Measurements from ENCODE around the gene FOXP4.

FOXP4 gene

GRCh38 chr6:41548841-41549642, 2.9 kb downstream of the FOXP4 start:
- TF ChIP-seq, protein P1, sequence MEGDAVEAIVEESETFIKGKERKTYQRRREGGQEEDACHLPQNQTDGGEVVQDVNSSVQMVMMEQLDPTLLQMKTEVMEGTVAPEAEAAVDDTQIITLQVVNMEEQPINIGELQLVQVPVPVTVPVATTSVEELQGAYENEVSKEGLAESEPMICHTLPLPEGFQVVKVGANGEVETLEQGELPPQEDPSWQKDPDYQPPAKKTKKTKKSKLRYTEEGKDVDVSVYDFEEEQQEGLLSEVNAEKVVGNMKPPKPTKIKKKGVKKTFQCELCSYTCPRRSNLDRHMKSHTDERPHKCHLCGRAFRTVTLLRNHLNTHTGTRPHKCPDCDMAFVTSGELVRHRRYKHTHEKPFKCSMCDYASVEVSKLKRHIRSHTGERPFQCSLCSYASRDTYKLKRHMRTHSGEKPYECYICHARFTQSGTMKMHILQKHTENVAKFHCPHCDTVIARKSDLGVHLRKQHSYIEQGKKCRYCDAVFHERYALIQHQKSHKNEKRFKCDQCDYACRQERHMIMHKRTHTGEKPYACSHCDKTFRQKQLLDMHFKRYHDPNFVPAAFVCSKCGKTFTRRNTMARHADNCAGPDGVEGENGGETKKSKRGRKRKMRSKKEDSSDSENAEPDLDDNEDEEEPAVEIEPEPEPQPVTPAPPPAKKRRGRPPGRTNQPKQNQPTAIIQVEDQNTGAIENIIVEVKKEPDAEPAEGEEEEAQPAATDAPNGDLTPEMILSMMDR (IDR thresholded peaks at IDR 0.05; ENCODE audit: control extremely low read depth, extremely low read depth, low read depth, missing control alignments) = no peak
- POLR2A ChIA-PET = interaction anchor here (0.5 kb wide), 1 partner anchor 79 kb away, joined by 3 read pairs; no protein-coding TSS in a partner anchor
- DNase-seq (ENCODE audit: extremely low spot score) = no peak
- CTCF ChIA-PET = interaction anchor here (0.9 to 1.2 kb wide), 5 partner anchors 17 to 395 kb away, joined by 3 read pairs; no protein-coding TSS in a partner anchor

DNA sequence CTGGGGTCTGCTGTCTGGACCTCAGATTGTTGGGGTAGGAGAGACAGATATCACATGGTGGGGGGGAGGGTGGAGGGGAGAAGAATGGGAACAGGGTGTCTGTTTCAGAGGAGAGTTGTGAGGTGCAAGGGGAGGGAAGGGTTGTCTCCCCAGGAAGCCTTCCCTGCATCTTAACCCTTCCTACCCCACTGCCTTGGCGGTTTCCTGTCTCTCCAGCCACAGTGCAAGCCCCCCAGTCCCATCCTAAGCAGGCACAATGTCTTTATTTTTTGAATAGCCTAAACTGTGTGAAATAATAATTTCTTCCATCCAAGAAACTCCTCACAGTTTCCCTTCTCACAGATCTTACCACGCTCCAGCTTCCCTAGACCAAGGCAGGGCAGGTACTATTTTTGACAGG, 3.5 kb downstream of the FOXP4 start:
- no peak for DNase-seq (ENCODE audit: extremely low spot score)
- TF ChIP-seq, protein P1 (IDR thresholded peaks at IDR 0.05; ENCODE audit: control extremely low read depth, extremely low read depth, low read depth, missing control alignments) = no peak
- CTCF ChIA-PET = no interaction called here
- POLR2A ChIA-PET = no interaction called here

GRCh38 chr6:41551086-41551700, 5.0 kb downstream of the FOXP4 start:
- POLR2A ChIA-PET = no interaction called here
- CTCF ChIA-PET = no interaction called here
- no peak for DNase-seq (ENCODE audit: extremely low spot score)
- TF ChIP-seq, protein P1 (IDR thresholded peaks at IDR 0.05; ENCODE audit: control extremely low read depth, extremely low read depth, low read depth, missing control alignments) = no peak

DNA sequence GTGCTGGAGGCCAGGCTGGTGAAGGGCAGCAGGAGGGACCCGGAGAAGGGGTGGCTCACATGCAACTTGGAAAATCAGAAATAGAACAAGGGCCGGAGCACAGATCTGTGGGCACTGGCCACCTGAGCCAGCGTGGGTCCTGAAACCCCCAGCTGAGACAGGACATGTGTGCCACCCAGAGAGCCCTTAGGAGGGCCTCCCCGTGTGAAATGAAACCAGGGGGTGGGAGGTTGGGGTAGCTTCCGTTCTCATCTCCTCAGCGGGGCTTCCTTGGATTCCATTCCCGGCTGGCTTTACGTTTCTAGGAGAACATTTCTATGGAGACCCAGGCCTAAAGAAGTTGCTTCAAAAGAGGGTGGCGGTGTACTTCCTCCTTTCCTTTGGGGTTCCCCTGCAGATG, 5.7 kb downstream of the FOXP4 start:
- ChIA-PET CTCF (no interaction called here), POLR2A (no interaction called here)
- DNase-seq (ENCODE audit: extremely low spot score) = no peak
- TF ChIP-seq, protein P1 (IDR thresholded peaks at IDR 0.05; ENCODE audit: control extremely low read depth, extremely low read depth, low read depth, missing control alignments) = no peak

DNA sequence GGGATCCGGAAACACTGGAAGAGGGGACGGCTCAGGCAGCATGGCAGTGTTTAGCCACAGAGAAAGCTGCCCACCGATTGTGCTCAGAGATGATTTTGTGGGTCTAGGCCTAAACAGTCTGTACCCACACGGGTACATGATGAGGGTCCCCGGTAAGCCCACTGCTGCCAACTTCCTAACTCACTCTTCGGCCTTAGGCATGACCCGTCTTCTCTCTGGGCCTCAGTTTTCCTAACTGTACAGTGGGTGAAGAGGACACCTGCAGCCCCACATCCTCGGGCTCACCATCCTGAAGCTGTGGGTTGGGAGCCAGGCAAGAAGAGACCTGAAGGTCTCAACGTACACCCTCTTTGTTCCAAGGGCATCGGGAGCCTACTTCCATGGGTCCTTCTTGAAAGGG, 6.5 kb downstream of the FOXP4 start:
- TF ChIP-seq, protein P1 (IDR thresholded peaks at IDR 0.05; ENCODE audit: control extremely low read depth, extremely low read depth, low read depth, missing control alignments) = no peak
- ChIA-PET POLR2A (no interaction called here), CTCF (interaction anchor here (2.0 kb wide), 1 partner anchor 10 kb away, joined by 5 read pairs; no protein-coding TSS in a partner anchor)
- no peak for DNase-seq (ENCODE audit: extremely low spot score)

GRCh38 chr6:41553405-41553999, 7.3 kb downstream of the FOXP4 start:
- no peak for DNase-seq (ENCODE audit: extremely low spot score)
- POLR2A ChIA-PET = no interaction called here
- CTCF ChIA-PET = interaction anchor here (2.0 kb wide), 1 partner anchor 11 kb away, joined by 5 read pairs; no protein-coding TSS in a partner anchor
- TF ChIP-seq, protein P1 (IDR thresholded peaks at IDR 0.05; ENCODE audit: control extremely low read depth, extremely low read depth, low read depth, missing control alignments) = no peak
